C4-2B (cell line): ENCODE results near the gene CHCHD6.

Experiments
- H3K27ac ChIP-seq: fragments of 450-650 bp; 2 replicates; pipeline ENCODE4 v1.5.1; 2017
- ZFX ChIP-seq: fragments of 450-650 bp; IDR thresholded peaks from 2 replicates; pipeline ENCODE4 v1.6.1; 2017
- TF ChIP-seq, protein P1 (sequence below): fragments of 450-650 bp; conservative IDR thresholded peaks from 2 replicates; pipeline ENCODE4 v1.5.1; 2017; ENCODE audit warnings: mild to moderate bottlenecking

CHCHD6 gene

DNA sequence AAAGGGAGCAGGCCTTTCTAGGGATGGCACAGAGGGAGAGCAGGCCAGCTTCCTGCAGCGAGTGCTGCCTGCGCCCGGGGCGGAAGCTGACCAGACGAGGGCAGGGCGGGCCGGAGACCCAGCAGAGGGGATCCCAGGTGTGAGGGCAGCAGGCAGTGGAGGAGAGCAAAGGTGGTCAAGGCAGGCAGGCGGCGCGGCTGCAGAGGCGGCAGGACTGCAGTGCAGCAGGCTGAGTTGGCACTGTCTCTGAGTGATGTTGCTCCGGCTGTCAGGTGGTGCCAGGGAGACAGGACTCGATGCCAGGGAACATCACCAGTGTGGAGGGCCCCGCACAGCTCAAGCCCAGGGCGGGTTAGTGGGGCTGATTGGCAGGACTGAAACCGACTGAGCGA is 256.6 kb downstream of the CHCHD6 start:
- no peak overlapping the region for H3K27ac ChIP-seq
- TF ChIP-seq ZFX = no peak
- TF ChIP-seq, protein P1, sequence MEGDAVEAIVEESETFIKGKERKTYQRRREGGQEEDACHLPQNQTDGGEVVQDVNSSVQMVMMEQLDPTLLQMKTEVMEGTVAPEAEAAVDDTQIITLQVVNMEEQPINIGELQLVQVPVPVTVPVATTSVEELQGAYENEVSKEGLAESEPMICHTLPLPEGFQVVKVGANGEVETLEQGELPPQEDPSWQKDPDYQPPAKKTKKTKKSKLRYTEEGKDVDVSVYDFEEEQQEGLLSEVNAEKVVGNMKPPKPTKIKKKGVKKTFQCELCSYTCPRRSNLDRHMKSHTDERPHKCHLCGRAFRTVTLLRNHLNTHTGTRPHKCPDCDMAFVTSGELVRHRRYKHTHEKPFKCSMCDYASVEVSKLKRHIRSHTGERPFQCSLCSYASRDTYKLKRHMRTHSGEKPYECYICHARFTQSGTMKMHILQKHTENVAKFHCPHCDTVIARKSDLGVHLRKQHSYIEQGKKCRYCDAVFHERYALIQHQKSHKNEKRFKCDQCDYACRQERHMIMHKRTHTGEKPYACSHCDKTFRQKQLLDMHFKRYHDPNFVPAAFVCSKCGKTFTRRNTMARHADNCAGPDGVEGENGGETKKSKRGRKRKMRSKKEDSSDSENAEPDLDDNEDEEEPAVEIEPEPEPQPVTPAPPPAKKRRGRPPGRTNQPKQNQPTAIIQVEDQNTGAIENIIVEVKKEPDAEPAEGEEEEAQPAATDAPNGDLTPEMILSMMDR = no peak

DNA sequence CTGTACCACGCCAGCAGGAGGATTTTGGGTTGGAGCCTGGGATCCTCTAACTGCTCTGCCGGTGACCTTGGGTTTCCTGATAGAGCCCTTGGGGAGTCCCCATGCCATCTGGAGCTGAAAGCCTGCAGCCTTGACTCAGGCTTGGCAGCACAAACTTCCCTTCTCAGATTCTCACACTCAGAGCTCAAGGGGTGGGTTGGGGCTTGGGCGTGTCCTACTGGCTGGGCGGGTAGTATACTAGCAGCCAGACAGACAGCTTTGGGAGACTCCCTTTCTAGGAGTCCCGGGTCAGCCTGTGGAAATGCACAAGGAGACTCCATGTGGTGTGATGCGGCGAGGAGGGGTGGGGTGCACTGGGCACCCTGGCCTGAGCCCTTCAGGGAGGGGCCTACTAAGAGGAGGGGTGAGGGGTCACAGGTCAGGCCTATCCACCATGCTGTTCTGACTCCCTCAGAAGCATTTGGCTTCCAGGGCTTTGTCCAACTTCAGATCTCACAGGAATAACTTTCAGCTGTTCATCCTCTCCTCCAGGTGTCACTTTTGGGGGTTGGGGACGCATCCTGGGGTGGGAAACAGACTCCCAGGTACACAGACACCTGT is 257.3 kb downstream of the CHCHD6 start:
- TF ChIP-seq, protein P1 = no peak
- TF ChIP-seq ZFX = no peak
- no peak overlapping the region for H3K27ac ChIP-seq

DNA sequence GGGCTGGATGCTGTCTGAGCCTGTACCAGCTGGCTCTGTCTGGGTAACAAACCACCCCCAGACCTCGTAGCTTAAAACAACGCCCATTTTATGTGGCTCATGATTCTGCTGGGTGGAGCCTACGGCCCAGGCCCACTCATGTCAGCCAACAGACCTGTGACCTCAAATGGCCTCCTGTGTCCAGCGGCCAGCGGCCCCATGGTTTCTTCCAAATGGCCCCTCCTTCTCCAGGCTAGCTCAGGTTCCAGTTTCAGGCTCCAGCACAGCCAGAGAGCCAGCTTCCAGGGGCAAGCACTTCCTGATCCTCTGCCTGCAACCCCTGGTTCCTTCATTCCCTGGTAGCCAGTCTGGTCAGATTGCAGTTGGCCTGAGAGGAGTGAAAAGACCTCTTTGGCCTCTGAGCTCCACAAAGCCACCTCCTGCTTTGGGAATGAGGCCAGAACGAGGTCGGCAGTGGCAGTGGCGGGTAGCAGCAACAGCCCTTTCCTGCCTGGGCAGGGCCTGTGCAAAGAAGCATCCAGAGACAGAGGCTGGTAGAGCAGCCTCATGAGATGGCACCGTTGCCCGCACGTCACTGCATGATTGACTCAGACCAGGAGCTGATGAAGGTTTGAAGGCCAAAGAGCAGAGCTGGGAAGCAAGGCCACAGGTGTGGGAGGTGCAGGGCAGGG is 257.9 kb downstream of the CHCHD6 start:
- H3K27ac ChIP-seq = no peak overlapping the region

DNA sequence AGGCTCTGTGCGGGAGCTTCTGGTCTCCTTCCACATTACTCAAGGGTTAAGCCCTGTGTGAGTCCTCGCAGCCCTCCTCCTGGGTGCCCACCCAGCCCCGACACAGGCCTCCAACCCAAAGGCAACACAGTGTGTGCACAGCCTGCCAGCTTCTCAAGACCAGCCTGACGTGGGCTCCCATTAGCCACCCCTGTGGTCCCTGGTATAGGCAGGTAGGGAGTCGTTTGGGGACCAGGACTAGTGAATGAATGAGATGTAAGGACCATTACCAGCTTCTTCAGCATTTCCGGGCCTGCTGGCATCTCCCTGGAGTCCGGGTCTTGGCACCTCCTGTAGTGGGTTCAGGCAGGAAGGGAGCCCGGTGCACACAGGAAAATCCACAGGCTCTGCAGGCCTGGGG is 258.7 kb downstream of the CHCHD6 start:
- TF ChIP-seq, protein P1 = no peak
- TF ChIP-seq ZFX = no peak
- no peak overlapping the region for H3K27ac ChIP-seq

More for the DNA sequence above, 257.9 kb downstream of the CHCHD6 start:
- TF ChIP-seq, protein P1 = no peak
- TF ChIP-seq ZFX = no peak

DNA sequence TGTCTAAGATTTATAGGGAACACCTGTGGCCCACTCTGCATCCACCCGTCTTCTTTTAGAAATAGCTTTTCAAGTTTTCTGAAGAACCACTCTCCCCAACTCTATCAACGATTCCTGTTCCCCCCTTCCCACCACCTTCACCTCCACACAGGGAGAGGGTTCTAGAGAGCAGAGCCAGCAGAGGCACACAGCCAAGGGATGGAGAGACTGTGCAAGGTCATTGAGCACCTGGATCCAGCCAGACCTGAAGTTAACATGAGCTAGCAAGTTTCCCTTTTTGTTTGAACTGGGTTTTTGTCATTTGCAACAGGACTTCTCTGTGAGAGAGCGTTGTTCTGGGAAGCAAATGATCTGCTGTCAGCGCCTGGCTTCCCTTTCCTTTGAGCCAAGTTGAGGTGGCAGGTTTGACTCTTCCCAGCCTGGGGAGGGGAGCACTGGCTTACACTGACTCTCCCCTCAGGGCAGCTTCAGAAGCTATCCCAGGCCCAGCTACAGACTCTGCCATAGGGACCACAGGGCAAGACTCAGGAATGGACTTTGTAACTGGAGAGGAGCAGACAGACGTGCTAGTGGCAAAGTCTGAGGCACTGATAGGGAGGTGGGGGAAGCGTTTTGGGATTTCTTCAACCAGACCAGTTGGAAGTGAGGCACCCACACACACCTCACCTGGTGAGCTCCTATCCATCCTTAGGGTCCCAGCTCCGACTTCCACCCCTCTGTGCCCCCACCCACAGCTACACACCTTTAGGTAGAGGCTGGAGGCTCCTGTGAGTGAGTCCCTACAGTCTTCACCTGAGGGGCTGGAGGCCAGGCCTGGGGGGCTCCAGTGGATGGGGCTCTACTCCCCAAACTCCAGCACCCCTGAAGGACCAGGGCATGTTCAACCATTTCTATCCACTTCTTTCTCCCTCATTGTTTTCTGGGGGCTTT is 259.5 kb downstream of the CHCHD6 start:
- no peak overlapping the region for H3K27ac ChIP-seq
- TF ChIP-seq, protein P1 = no peak
- no peak for TF ChIP-seq ZFX

DNA sequence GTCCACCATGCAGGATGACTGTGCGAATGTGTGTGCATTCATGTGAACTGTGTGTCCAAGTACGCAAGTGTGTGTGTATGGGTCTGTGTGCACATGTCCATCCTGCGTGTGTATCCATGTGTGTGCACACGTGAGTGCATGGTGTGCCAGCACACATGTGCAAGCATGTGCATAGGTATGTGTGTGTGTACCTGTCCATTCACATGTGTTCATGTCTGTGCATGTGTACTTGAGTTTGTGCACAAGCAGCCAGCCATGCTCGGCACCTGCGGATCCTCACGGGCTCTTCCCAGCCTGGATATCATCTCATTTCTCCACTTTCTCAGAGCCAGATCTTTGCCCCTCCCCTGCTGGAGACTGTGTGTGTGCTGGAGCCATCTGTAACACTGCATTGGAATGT is 260.2 kb downstream of the CHCHD6 start:
- no peak for TF ChIP-seq ZFX
- TF ChIP-seq, protein P1 = no peak

DNA sequence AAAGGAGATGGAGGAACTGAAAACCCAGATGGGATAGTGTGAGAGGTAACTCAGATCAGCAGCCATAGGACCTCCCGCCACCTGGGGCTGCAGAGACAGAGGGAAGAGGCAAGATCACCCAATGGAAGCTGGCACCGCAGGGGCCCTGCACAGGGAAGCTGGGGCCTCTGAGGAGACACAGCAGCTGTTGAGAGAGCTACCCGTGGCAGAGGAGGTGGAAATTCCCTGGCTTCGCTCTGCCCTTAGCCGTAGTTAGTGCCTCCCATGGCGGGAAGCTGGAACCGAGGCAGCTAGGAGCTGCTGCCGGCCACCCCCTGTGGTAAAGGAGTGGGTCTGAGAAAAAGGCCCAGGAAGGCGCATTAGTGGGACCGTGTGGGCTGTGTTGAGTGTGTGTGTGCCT is 260.9 kb downstream of the CHCHD6 start:
- TF ChIP-seq, protein P1 = no peak
- no peak for TF ChIP-seq ZFX
- no peak overlapping the region for H3K27ac ChIP-seq

More for the DNA sequence above, 260.2 kb downstream of the CHCHD6 start:
- H3K27ac ChIP-seq = no peak overlapping the region
